Measurements from ENCODE around the gene CYP19A1. TPM values are rescaled to one million over a fixed set of nuclear protein-coding genes. Genes with fewer than 3 reads are reported as not detected.

Gene CYP19A1
- total and polyA plus RNA-seq, 2 of the 8 experiments (the other 6 are each of a cell fraction or from before 2014, with no cell fraction given) = not detected

- FAIRE-seq (no peak), DNase-seq (ENCODE audit: low read depth in 1 of 2, low spot score in 2 of 2) (no peak)
- Histone ChIP-seq H3K4me2 (ENCODE audit: insufficient read depth in 1 of 2, low read depth in 2 of 2, low read length in 2 of 2) (no peak overlapping the region), H3K14ac (ENCODE audit: insufficient read length) (no peak overlapping the region), H2BK120ac (replicated peaks; ENCODE audit: low read depth, low read length) (no peak overlapping the region), H2BK15ac (ENCODE audit: low read length) (no peak overlapping the region; the same call in 1 of the 2 replicates), H2BK12ac (ENCODE audit: low read depth, low read length) (no peak overlapping the region), H3K9ac (replicated peaks in 1 of 4; ENCODE audit: extremely low read depth in 1 of 4, low read depth in 3 of 4, low read length in 3 of 4) (no peak overlapping the region), H2AK5ac (ENCODE audit: low read depth, low read length) (no peak overlapping the region), H3K9me3 (ENCODE audit: insufficient read depth in 2 of 2, low read depth in 1 of 2, low read length in 1 of 2) (0 out of 4 replicates have a peak, but pooled peaks cover 0 to 2% of the 10 kb centered on the region in 2 experiments), H3K23ac (ENCODE audit: insufficient read length) (no peak overlapping the region), H3K4me1 (replicated peaks in 1 of 4; ENCODE audit: control insufficient read depth in 3 of 4, insufficient read depth in 4 of 4, low read length in 3 of 4) (peaks cover 3 to 10% (median 7%) of the 10 kb centered on the region in 4 experiments; a peak in 6 of 7 replicates), H4K8ac (ENCODE audit: extremely low read depth, insufficient read depth, low read length) (no peak overlapping the region), H3K18ac (ENCODE audit: extremely low read depth, low read length) (no peak overlapping the region), H3K4me3 (ENCODE audit: extremely low read depth in 1 of 4, insufficient read depth in 2 of 4, low read depth in 3 of 4, low read length in 4 of 4) (no peak overlapping the region), H4K20me1 (replicated peaks in 1 of 2; ENCODE audit: control insufficient read depth in 1 of 2, insufficient read depth in 2 of 2, low read length in 2 of 2) (no peaks in the 10 kb centered on the region), H3K23me2 (ENCODE audit: low read depth, low read length) (no peaks in the 10 kb centered on the region), H3K56ac (replicated peaks; ENCODE audit: insufficient read length, low read depth, low read length) (no peak overlapping the region), H2AFZ (ENCODE audit: low read length) (no peak overlapping the region), H2BK5ac (ENCODE audit: low read depth, low read length) (no peak overlapping the region), H2BK20ac (ENCODE audit: low read length) (no peak overlapping the region), H3K27ac (ENCODE audit: low read depth, low read length) (no peak overlapping the region), H3K4ac (replicated peaks; ENCODE audit: insufficient read length, low read depth, low read length) (no peak overlapping the region), H3K79me1 (ENCODE audit: low read depth, low read length) (no peaks in the 10 kb centered on the region), H3K79me2 (ENCODE audit: control insufficient read depth in 1 of 2, insufficient read depth in 2 of 2, low read length in 2 of 2) (no peaks in the 10 kb centered on the region), H4K91ac (replicated peaks; ENCODE audit: insufficient read length, low read length) (no peak overlapping the region), H3K36me3 (ENCODE audit: control insufficient read depth in 2 of 4, insufficient read depth in 4 of 4, low read length in 3 of 4) (no peaks in the 10 kb centered on the region), H3K27me3 (replicated peaks in 1 of 4; ENCODE audit: control insufficient read depth in 3 of 4, extremely low read depth in 1 of 4, insufficient read depth in 3 of 4, low read length in 3 of 4) (no peaks in the 10 kb centered on the region), H4K5ac (ENCODE audit: insufficient read length, low read depth, low read length) (no peak overlapping the region)
- CTCF ChIA-PET (ENCODE audit: partially characterized antibody) = interaction anchor here (1.5 to 7.8 kb wide), 3 partner anchors 12 to 99 kb away, joined by 4 to 70 read pairs (median 8); no protein-coding TSS in a partner anchor
- POLR2A ChIA-PET (ENCODE audit: partially characterized antibody) = no interaction called here
- WGBS, 2 experiments (ENCODE audit: extremely low coverage in 1 of 2, insufficient coverage in 1 of 2, insufficient read length in 1 of 2, insufficient replicate concordance in 2 of 2, low coverage in 1 of 2, low lambda C conversion rate in 2 of 2, missing lambda C conversion rate in 1 of 2) = 86% methylated on average over 11 of the region's 12 CpGs; no CpG with 5 or more reads in 1 of the 2 experiments
- TF ChIP-seq CBX8 (IDR thresholded peaks at IDR 0.05; ENCODE audit: borderline replicate concordance, low read depth, low read length) = no peak
Observed at GRCh38 chr15:51386486-51386885, 48.1 kb upstream of the CYP19A1 start.
